Measurements from ENCODE around the gene SPINT2.
A peak's percentile ranks its signal among the peaks of the same experiment; 100 is the strongest.
"Not testable (repeated sequence)": the region's sequence is repeated elsewhere in the genome, so short reads cannot be mapped to it uniquely, and the experiment has no call there.

SPINT2 gene

GRCh38 chr19:38318660-38319059, 54.3 kb downstream of the SPINT2 start:
- no peak for DNase-seq (ENCODE audit: low read depth in 2 of 3, low spot score in 2 of 3)

- no peak for DNase-seq (ENCODE audit: low read depth in 2 of 3, low spot score in 2 of 3)
Measured at GRCh38 chr19:38319421-38320258, 55.3 kb downstream of the SPINT2 start, which contains the start of gene KCNK6. TSS of gene KCNK6 (plus strand) at chr19:38319845. CDS start at chr19:38319951, 106 bp downstream.

GRCh38 chr19:38320969-38321339, 56.6 kb downstream of the SPINT2 start:
- no peak for DNase-seq (ENCODE audit: low read depth in 2 of 3, low spot score in 2 of 3)

GRCh38 chr19:38321646-38322196, 57.3 kb downstream of the SPINT2 start:
- no peak for DNase-seq (ENCODE audit: low read depth in 2 of 3, low spot score in 2 of 3)

GRCh38 chr19:38323291-38323690, 58.9 kb downstream of the SPINT2 start:
- DNase-seq (ENCODE audit: low read depth in 2 of 3, low spot score in 2 of 3) = no peak

GRCh38 chr19:38324431-38324830, 60.1 kb downstream of the SPINT2 start:
- DNase-seq (ENCODE audit: low read depth in 2 of 3, low spot score in 2 of 3) = no peak

- DNase-seq (ENCODE audit: low read depth in 2 of 3, low spot score in 2 of 3) = no peak
Measured at GRCh38 chr19:38326591-38326990, 62.2 kb downstream of the SPINT2 start.

- DNase-seq (ENCODE audit: low read depth in 2 of 3, low spot score in 2 of 3) = no peak
Measured at GRCh38 chr19:38329651-38330050, 65.3 kb downstream of the SPINT2 start.

GRCh38 chr19:38331728-38332127, 67.4 kb downstream of the SPINT2 start:
- DNase-seq (ENCODE audit: low read depth in 2 of 3, low spot score in 2 of 3) = no peak

GRCh38 chr19:38333245-38333644, 68.9 kb downstream of the SPINT2 start:
- no peak for DNase-seq (ENCODE audit: low read depth in 2 of 3, low spot score in 2 of 3)

GRCh38 chr19:38335949-38336637, 71.7 kb downstream of the SPINT2 start:
- peak; percentile 86 to 89 (median 86) for DNase-seq (ENCODE audit: low read depth in 2 of 3, low spot score in 2 of 3)

GRCh38 chr19:38336638-38337359, 72.4 kb downstream of the SPINT2 start:
- peak; percentile 66 to 86 (median 84) for DNase-seq (ENCODE audit: low read depth in 2 of 3, low spot score in 2 of 3)

GRCh38 chr19:38337360-38337653, 72.9 kb downstream of the SPINT2 start:
- DNase-seq (ENCODE audit: low read depth in 2 of 3, low spot score in 2 of 3) = no peak

- not testable (repeated sequence) for DNase-seq (ENCODE audit: low read depth in 2 of 3, low spot score in 2 of 3)
Measured at GRCh38 chr19:38339011-38339410, 74.6 kb downstream of the SPINT2 start.

GRCh38 chr19:38340927-38341326, 76.6 kb downstream of the SPINT2 start:
- DNase-seq (ENCODE audit: low read depth in 2 of 3, low spot score in 2 of 3) = no peak
